ENCODE data around the gene DLG3.

DNA sequence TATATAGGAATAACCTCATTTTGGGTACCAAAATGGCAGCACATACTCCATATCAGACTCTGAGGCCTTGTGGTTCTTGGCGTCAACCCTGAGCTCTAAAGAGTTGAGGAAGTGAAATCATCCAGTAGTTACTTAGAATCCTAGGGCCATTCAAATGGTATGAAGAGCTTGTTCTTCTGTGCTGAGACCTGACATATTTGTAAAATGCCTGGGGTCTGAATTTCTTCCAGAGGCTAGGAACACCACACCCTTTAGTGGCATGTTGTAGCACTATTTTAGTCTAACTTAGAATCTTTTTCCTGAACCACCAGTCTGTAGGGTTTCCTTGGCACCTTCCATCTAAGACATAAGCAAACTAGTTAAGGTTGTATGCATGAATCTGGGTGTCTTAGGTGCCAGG, 39.6 kb upstream of the DLG3 start:
- no peak for TF ChIP-seq POLR2A (IDR thresholded peaks at IDR 0.05)
- TF ChIP-seq, protein P1, sequence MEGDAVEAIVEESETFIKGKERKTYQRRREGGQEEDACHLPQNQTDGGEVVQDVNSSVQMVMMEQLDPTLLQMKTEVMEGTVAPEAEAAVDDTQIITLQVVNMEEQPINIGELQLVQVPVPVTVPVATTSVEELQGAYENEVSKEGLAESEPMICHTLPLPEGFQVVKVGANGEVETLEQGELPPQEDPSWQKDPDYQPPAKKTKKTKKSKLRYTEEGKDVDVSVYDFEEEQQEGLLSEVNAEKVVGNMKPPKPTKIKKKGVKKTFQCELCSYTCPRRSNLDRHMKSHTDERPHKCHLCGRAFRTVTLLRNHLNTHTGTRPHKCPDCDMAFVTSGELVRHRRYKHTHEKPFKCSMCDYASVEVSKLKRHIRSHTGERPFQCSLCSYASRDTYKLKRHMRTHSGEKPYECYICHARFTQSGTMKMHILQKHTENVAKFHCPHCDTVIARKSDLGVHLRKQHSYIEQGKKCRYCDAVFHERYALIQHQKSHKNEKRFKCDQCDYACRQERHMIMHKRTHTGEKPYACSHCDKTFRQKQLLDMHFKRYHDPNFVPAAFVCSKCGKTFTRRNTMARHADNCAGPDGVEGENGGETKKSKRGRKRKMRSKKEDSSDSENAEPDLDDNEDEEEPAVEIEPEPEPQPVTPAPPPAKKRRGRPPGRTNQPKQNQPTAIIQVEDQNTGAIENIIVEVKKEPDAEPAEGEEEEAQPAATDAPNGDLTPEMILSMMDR (IDR thresholded peaks at IDR 0.05): no peak

All from heart left ventricle (tissue), 13 donors.